ENCODE results near the gene LRRC32. TPM values are rescaled to one million over a fixed set of nuclear protein-coding genes. Genes with fewer than 3 reads are reported as not detected.

Gene LRRC32
- total RNA-seq, 4 donors from 2014 or later = 10.0 to 121 (median 17.5) TPM

GRCh38 chr11:76682106-76682505 is 11.6 kb upstream of the LRRC32 start:
- no peaks in the 10 kb centered on the region for H3K36me3 ChIP-seq
- TF ChIP-seq POLR2A (IDR thresholded peaks at IDR 0.05) = no peak
- TF ChIP-seq CTCF (IDR thresholded peaks at IDR 0.05) = no peak
- H3K4me1 ChIP-seq = no peaks in the 10 kb centered on the region
- H3K4me3 ChIP-seq = no peak overlapping the region
- intact Hi-C loops (cut with DNase I; ENCODE audit: low total_unique reads) = no loop called here
- H3K27ac ChIP-seq = no peak overlapping the region
- H3K27me3 ChIP-seq = no peaks in the 10 kb centered on the region
- H3K9me3 ChIP-seq = no peaks in the 10 kb centered on the region
- DNase-seq = no peak

GRCh38 chr11:76680518-76681425 is 10.2 kb upstream of the LRRC32 start:
- intact Hi-C loops (cut with DNase I; ENCODE audit: low total_unique reads) = no loop called here
- no peaks in the 10 kb centered on the region for H3K27me3 ChIP-seq
- no peak overlapping the region for H3K27ac ChIP-seq
- DNase-seq = peak; percentile 74
- H3K4me3 ChIP-seq = no peak overlapping the region
- H3K4me1 ChIP-seq = no peaks in the 10 kb centered on the region
- TF ChIP-seq CTCF (IDR thresholded peaks at IDR 0.05) = peak; percentile 83 to 90 (median 87)
- TF ChIP-seq POLR2A (IDR thresholded peaks at IDR 0.05) = no peak
- H3K36me3 ChIP-seq = no peaks in the 10 kb centered on the region
- no peaks in the 10 kb centered on the region for H3K9me3 ChIP-seq

GRCh38 chr11:76678321-76678720 is 7.8 kb upstream of the LRRC32 start:
- H3K36me3 ChIP-seq = no peaks in the 10 kb centered on the region
- no peaks in the 10 kb centered on the region for H3K27me3 ChIP-seq
- H3K4me3 ChIP-seq = no peak overlapping the region
- H3K4me1 ChIP-seq = no peaks in the 10 kb centered on the region
- no peak overlapping the region for H3K27ac ChIP-seq
- TF ChIP-seq CTCF (IDR thresholded peaks at IDR 0.05) (no peak), POLR2A (IDR thresholded peaks at IDR 0.05) (no peak)
- no peaks in the 10 kb centered on the region for H3K9me3 ChIP-seq
- intact Hi-C loops (cut with DNase I; ENCODE audit: low total_unique reads) = no loop called here
- no peak for DNase-seq

GRCh38 chr11:76677458-76677765 is 6.9 kb upstream of the LRRC32 start:
- no peak overlapping the region for H3K4me3 ChIP-seq
- TF ChIP-seq POLR2A (IDR thresholded peaks at IDR 0.05) = no peak
- TF ChIP-seq CTCF (IDR thresholded peaks at IDR 0.05) = no peak
- no peaks in the 10 kb centered on the region for H3K36me3 ChIP-seq
- H3K9me3 ChIP-seq = no peaks in the 10 kb centered on the region
- peaks cover 0 to 6% of the 10 kb centered on the region in 2 donors for H3K4me1 ChIP-seq
- intact Hi-C loops (cut with DNase I; ENCODE audit: low total_unique reads) = no loop called here
- no peaks in the 10 kb centered on the region for H3K27me3 ChIP-seq
- DNase-seq = no peak
- no peak overlapping the region for H3K27ac ChIP-seq

GRCh38 chr11:76676636-76677457 is 6.3 kb upstream of the LRRC32 start:
- H3K27ac ChIP-seq = no peak overlapping the region
- no peak for DNase-seq
- intact Hi-C loops (cut with DNase I; ENCODE audit: low total_unique reads) = no loop called here
- H3K9me3 ChIP-seq = no peaks in the 10 kb centered on the region
- H3K27me3 ChIP-seq = no peaks in the 10 kb centered on the region
- peaks cover 0 to 6% of the 10 kb centered on the region in 2 donors for H3K4me1 ChIP-seq
- H3K36me3 ChIP-seq = no peaks in the 10 kb centered on the region
- TF ChIP-seq POLR2A (IDR thresholded peaks at IDR 0.05) (no peak), CTCF (IDR thresholded peaks at IDR 0.05) (no peak)
- no peak overlapping the region for H3K4me3 ChIP-seq

All from uterus (tissue), 4 donors.